Stomach (tissue), 19 donors: ENCODE measurements around the gene ID4. TPM values are rescaled to one million over a fixed set of nuclear protein-coding genes. Genes with fewer than 3 reads are reported as not detected.

ENCODE experiments used
- DNase-seq, 2 donors: peaks; one replicate each; pipeline versions ENCODE4 v3.0.0 to v3.0.0-alpha.2; 2013 to 2019
- H3K27ac ChIP-seq, 5 donors: fragments of 200-600 bp in 4 of 5; sonication (generic) in 4 of 5; one replicate each; pipeline ENCODE4 v1.5.1; 2013 to 2019; ENCODE audit warnings: mild to moderate bottlenecking in 1 of 5, moderate library complexity in 1 of 5
- H3K27me3 ChIP-seq, 3 donors: fragments of 200-600 bp; sonication (generic); one replicate each; pipeline ENCODE4 v1.5.1; 2017 to 2019; ENCODE audit warnings: mixed run types in 1 of 3
- H3K36me3 ChIP-seq, 4 donors: fragments of 200-600 bp; sonication (generic); 1 replicate in 3 of 4; 2 replicates in 1 of 4; pipeline ENCODE4 v1.5.1; 2016 to 2019
- H3K4me1 ChIP-seq, 4 donors: fragments of 200-600 bp; sonication (generic); one replicate each; pipeline ENCODE4 v1.5.1; 2016 to 2019
- H3K4me3 ChIP-seq, 4 donors: fragments of 200-600 bp; sonication (generic) in 3 of 4; one replicate each; pipeline ENCODE4 v1.5.1; 2016 to 2019; ENCODE audit warnings: mild to moderate bottlenecking in 1 of 4
- H3K9me3 ChIP-seq, 4 donors: fragments of 200-600 bp; sonication (generic); one replicate each; pipeline ENCODE4 v1.5.1; 2016 to 2019
- CTCF ChIP-seq, 7 experiments: fragments of 450-650 bp in 4 of 7; fragments of 200-600 bp in 3 of 7; sonication (generic) in 3 of 7; IDR thresholded peaks; one replicate each; pipeline ENCODE4 v1.5.1; 2016 to 2019; ENCODE audit warnings: antibody characterized with exemption in 7 of 7, control low read depth in 2 of 7, mild to moderate bottlenecking in 1 of 7
- EP300 ChIP-seq: sonication (generic); formaldehyde crosslinking; IDR thresholded peaks from one replicate; pipeline ENCODE4 v1.6.1; 2017; ENCODE audit warnings: antibody characterized with exemption
- POLR2A ChIP-seq, 4 donors: fragments of 450-650 bp; IDR thresholded peaks; one replicate each; pipeline ENCODE4 v1.6.1; 2016; ENCODE audit warnings: antibody characterized with exemption in 4 of 4, control low read depth in 2 of 4, mild to moderate bottlenecking in 1 of 4, moderate library complexity in 1 of 4
- POLR2AphosphoS5 ChIP-seq, 3 donors: sonication (generic); formaldehyde crosslinking; IDR thresholded peaks; one replicate each; pipeline ENCODE4 v1.6.1; 2016; ENCODE audit warnings: antibody characterized with exemption in 3 of 3
- WGBS, 5 donors: extraction: QIAGEN DNeasy Blood & Tissue Kit in 3 of 5; methylation state at CpG; one replicate each; pipeline versions ENCODE4 v1.1.5 to v1.1.7; 2013 to 2018; 5-methylcytosine and 5-hydroxymethylcytosine counted together
- intact Hi-C: fragments of 100-400 bp; cut with DNase I; formaldehyde crosslinking; loops from one replicate; pipeline ENCODE4 v1.15.1; 2023; ENCODE audit warnings: low total_unique reads
- long read RNA-seq, 10 donors: transcript quantifications; one replicate each; lab custom pipeline, GENCODE V29; 2026
- polyA plus RNA-seq, 3 donors: library from polyadenylated mRNA; stranded (reverse); fragments of 200-250 nt; gene quantifications; one replicate each; pipeline ENCODE4 v1.2.3, GENCODE V29; 2013
- total RNA-seq, 5 donors: library from RNA; depleted of rRNA; stranded (reverse); fragments of >200 nt; gene quantifications; one replicate each; pipeline versions ENCODE4 v1.1.0 to v1.2.3, GENCODE V29; 2014 to 2016
- donor health status: healthy with polysubstance abuse.
- donor health status: Bipolar disorder and iron deficiency.
- donor health status: healthy.

Gene ID4
- total RNA-seq (10 to 100 TPM in 3 of 5 donors, 1 to 10 TPM in 1, not detected in 1; 5.3 to 86.5 (median 22.8) TPM), polyA plus RNA-seq (10 to 100 TPM in 2 of 3 donors, 1 to 10 TPM in 1; 7.4 to 18.8 (median 18.2) TPM)
- long read RNA-seq, donor 1, transcript ID4-201 (3 exons, 2,344 nt) = major isoform, 15 of 15 reads
- long read RNA-seq, donor 1, partial matches to known transcripts = 0 of 15 reads
- long read RNA-seq, donor 1, other reads (novel, unspliced or antisense) = 0 of 15 reads
- long read RNA-seq, donor 2, transcript ID4-201 (3 exons, 2,344 nt) = major isoform, 18 of 18 reads
- long read RNA-seq, donor 2, partial matches to known transcripts = 0 of 18 reads
- long read RNA-seq, donor 2, other reads (novel, unspliced or antisense) = 0 of 18 reads
- long read RNA-seq, donor 3, transcript ID4-201 (3 exons, 2,344 nt) = major isoform, 13 of 13 reads
- long read RNA-seq, donor 3, partial matches to known transcripts = 0 of 13 reads
- long read RNA-seq, donor 3, other reads (novel, unspliced or antisense) = 0 of 13 reads
- long read RNA-seq, donor 4 = 0 reads
- long read RNA-seq, donor 5, transcript ID4-201 (3 exons, 2,344 nt) = major isoform, 14 of 14 reads
- long read RNA-seq, donor 5, partial matches to known transcripts = 0 of 14 reads
- long read RNA-seq, donor 5, other reads (novel, unspliced or antisense) = 0 of 14 reads
- long read RNA-seq, donor 6, transcript ID4-201 (3 exons, 2,344 nt) = major isoform, 54 of 66 reads
- long read RNA-seq, donor 6, partial matches to known transcripts = 12 of 66 reads
- long read RNA-seq, donor 6, other reads (novel, unspliced or antisense) = 0 of 66 reads
- long read RNA-seq, donor 7, transcript ID4-201 (3 exons, 2,344 nt) = major isoform, 24 of 24 reads
- long read RNA-seq, donor 7, partial matches to known transcripts = 0 of 24 reads
- long read RNA-seq, donor 7, other reads (novel, unspliced or antisense) = 0 of 24 reads
- long read RNA-seq, donor 8, transcript ID4-201 (3 exons, 2,344 nt) = major isoform, 24 of 24 reads
- long read RNA-seq, donor 8, partial matches to known transcripts = 0 of 24 reads
- long read RNA-seq, donor 8, other reads (novel, unspliced or antisense) = 0 of 24 reads
- long read RNA-seq, donor 9, transcript ID4-201 (3 exons, 2,344 nt) = major isoform, 15 of 24 reads
- long read RNA-seq, donor 9, partial matches to known transcripts = 9 of 24 reads
- long read RNA-seq, donor 9, other reads (novel, unspliced or antisense) = 0 of 24 reads
- long read RNA-seq, donor 10, transcript ID4-201 (3 exons, 2,344 nt) = major isoform, 9 of 9 reads
- long read RNA-seq, donor 10, partial matches to known transcripts = 0 of 9 reads
- long read RNA-seq, donor 10, other reads (novel, unspliced or antisense) = 0 of 9 reads

GRCh38 chr6:19836799-19837510, at the start of gene ID4:
TSS of gene ID4 (plus strand) at chr6:19837370. CDS start at chr6:19837755, 385 bp downstream.
- peak in 2 of 4 donors; percentile 78 to 90 for TF ChIP-seq POLR2A (IDR thresholded peaks at IDR 0.05)
- peak; percentile 98 to 99 (median 99) for TF ChIP-seq POLR2AphosphoS5 (IDR thresholded peaks at IDR 0.05)
- no peak for TF ChIP-seq EP300
- H3K4me3 ChIP-seq = peak within 1 kb of the TSS; percentile 60 to 80 (median 71)
- peak within 1 kb of the TSS; percentile 84 to 95 (median 92) for H3K27ac ChIP-seq
- intact Hi-C loops = no loop called here
- no peaks in the 10 kb centered on the region for H3K9me3 ChIP-seq
- peaks cover 0 to 32% (median 18%) of the 10 kb centered on the region in 4 donors for H3K4me1 ChIP-seq
- no peaks in the 10 kb centered on the region for H3K36me3 ChIP-seq
- DNase-seq = peak; percentile 89 to 98
- WGBS, 5 donors = 1 to 7% (median 4%) methylated on average over 35 to 71 of the region's 71 CpGs
- H3K27me3 ChIP-seq = peaks cover 0 to 59% (median 15%) of the 10 kb centered on the region in 3 donors

GRCh38 chr6:19788686-19789085, 48.5 kb upstream of the ID4 start:
- no peak for TF ChIP-seq CTCF (IDR thresholded peaks at IDR 0.05)
- no peak for TF ChIP-seq POLR2A (IDR thresholded peaks at IDR 0.05)
- TF ChIP-seq EP300 = no peak
- TF ChIP-seq POLR2AphosphoS5 (IDR thresholded peaks at IDR 0.05) = no peak
- intact Hi-C loops = no loop called here

GRCh38 chr6:19789100-19789803, 47.9 kb upstream of the ID4 start:
- intact Hi-C loops = no loop called here
- TF ChIP-seq CTCF (IDR thresholded peaks at IDR 0.05) (no peak), EP300 (no peak), POLR2AphosphoS5 (IDR thresholded peaks at IDR 0.05) (no peak), POLR2A (IDR thresholded peaks at IDR 0.05) (no peak)
- WGBS, 5 donors = 37 to 48% (median 43%) methylated on average over 6 of the region's 6 CpGs
- no peak overlapping the region for H3K27ac ChIP-seq
- H3K4me3 ChIP-seq = no peak overlapping the region
- no peak for DNase-seq
- H3K27me3 ChIP-seq = no peaks in the 10 kb centered on the region
- peaks cover 0 to 5% (median 0%) of the 10 kb centered on the region in 4 donors for H3K4me1 ChIP-seq
- no peaks in the 10 kb centered on the region for H3K36me3 ChIP-seq
- no peaks in the 10 kb centered on the region for H3K9me3 ChIP-seq

More at GRCh38 chr6:19788686-19789085, 48.5 kb upstream of the ID4 start:
- Histone ChIP-seq H3K4me3 (no peak overlapping the region), H3K9me3 (no peaks in the 10 kb centered on the region), H3K4me1 (peaks cover 0 to 5% (median 0%) of the 10 kb centered on the region in 4 donors), H3K36me3 (no peaks in the 10 kb centered on the region), H3K27ac (no peak overlapping the region), H3K27me3 (no peaks in the 10 kb centered on the region)
- no peak for DNase-seq
- 71 to 95% (median 90%) methylated on average over 1 of the region's 1 CpG for WGBS, 5 donors

GRCh38 chr6:19791267-19791666, 45.9 kb upstream of the ID4 start:
- TF ChIP-seq POLR2A (IDR thresholded peaks at IDR 0.05) (no peak), EP300 (no peak), CTCF (IDR thresholded peaks at IDR 0.05) (no peak), POLR2AphosphoS5 (IDR thresholded peaks at IDR 0.05) (no peak)
- Histone ChIP-seq H3K4me1 (peaks cover 0 to 5% (median 0%) of the 10 kb centered on the region in 4 donors), H3K27ac (no peak overlapping the region), H3K4me3 (no peak overlapping the region), H3K9me3 (peaks cover 0 to 4% (median 1%) of the 10 kb centered on the region in 4 donors), H3K36me3 (no peaks in the 10 kb centered on the region), H3K27me3 (no peaks in the 10 kb centered on the region)
- no peak for DNase-seq
- 51 to 71% (median 59%) methylated on average over 2 of the region's 2 CpGs for WGBS, 5 donors
- intact Hi-C loops = no loop called here
